Activated T-cell treated with anti-CD3 and anti-CD28 coated beads, Interleukin-2, amount 50 U/mL, for 24 hours (primary cell): ENCODE data around the gene ST6GALNAC3.
A peak's percentile ranks its signal among the peaks of the same experiment; 100 is the strongest.
"Not testable (repeated sequence)": the region's sequence is repeated elsewhere in the genome, so short reads cannot be mapped to it uniquely, and the experiment has no call there.

ENCODE experiments used
- DNase-seq: peaks from one replicate; pipeline ENCODE4 v3.0.0-alpha.2; 2020
- H3K27ac Mint-ChIP-seq: 2 replicates; pipeline ENCODE4 v1.8.0; 2020; ENCODE audit warnings: mild to moderate bottlenecking, mixed read lengths
- H3K27me3 Mint-ChIP-seq: 2 replicates; pipeline ENCODE4 v1.8.0; 2020; ENCODE audit warnings: mixed read lengths
- H3K36me3 Mint-ChIP-seq: 2 replicates; pipeline ENCODE4 v1.8.0; 2020; ENCODE audit warnings: low read depth, mixed read lengths
- H3K4me1 Mint-ChIP-seq: 2 replicates; pipeline ENCODE4 v1.8.0; 2020; ENCODE audit warnings: low read depth, mixed read lengths
- H3K4me3 Mint-ChIP-seq: 2 replicates; pipeline ENCODE4 v1.8.0; 2020; ENCODE audit warnings: mild to moderate bottlenecking, moderate library complexity, mixed read lengths
- H3K9me3 Mint-ChIP-seq: 2 replicates; pipeline ENCODE4 v1.8.0; 2020; ENCODE audit warnings: mixed read lengths

Gene ST6GALNAC3

GRCh38 chr1:76074321-76075187 is at the start of gene ST6GALNAC3:
ST6GALNAC3 (plus strand) TSS chr1:76074746.
- Mint-ChIP-seq H3K4me3 (peak within 1 kb of the TSS; percentile 82), H3K36me3 (peaks cover 3% of the 10 kb centered on the region), H3K9me3 (no peaks in the 10 kb centered on the region), H3K4me1 (peaks cover 25% of the 10 kb centered on the region), H3K27me3 (no peaks in the 10 kb centered on the region), H3K27ac (peak within 1 kb of the TSS; percentile 56)
- peak; percentile 87 for DNase-seq

- H3K27me3 Mint-ChIP-seq = peaks cover 4% of the 10 kb centered on the region
- no peak for DNase-seq
- no peaks in the 10 kb centered on the region for H3K36me3 Mint-ChIP-seq
- H3K9me3 Mint-ChIP-seq = no peaks in the 10 kb centered on the region
- no peak overlapping the region for H3K4me3 Mint-ChIP-seq
- H3K4me1 Mint-ChIP-seq = peaks cover 16% of the 10 kb centered on the region
- H3K27ac Mint-ChIP-seq = no peak overlapping the region
Measured at GRCh38 chr1:76027341-76027740, 47.2 kb upstream of the ST6GALNAC3 start.

DNA sequence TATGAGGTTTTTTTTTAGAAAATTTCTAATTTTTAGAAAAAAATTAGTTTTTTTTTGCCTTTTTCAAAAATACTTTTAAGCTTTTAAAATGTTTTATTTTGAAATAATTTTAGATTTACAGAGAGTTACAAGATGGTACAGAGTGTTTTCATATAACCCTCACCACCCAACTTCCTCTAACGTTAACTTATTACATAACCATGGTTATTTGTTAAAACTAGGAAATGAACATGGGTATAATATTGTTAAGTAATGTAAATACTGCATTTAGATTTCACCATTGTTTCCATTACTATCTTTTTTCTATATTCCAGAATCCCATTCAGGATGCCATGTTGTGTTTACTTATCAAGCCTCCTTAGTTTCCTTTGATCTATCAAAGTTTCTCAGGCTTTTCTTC is 45.2 kb upstream of the ST6GALNAC3 start:
- Mint-ChIP-seq H3K4me1 (peaks cover 7% of the 10 kb centered on the region), H3K4me3 (no peak overlapping the region), H3K36me3 (no peaks in the 10 kb centered on the region), H3K27ac (no peak overlapping the region), H3K9me3 (no peaks in the 10 kb centered on the region), H3K27me3 (peaks cover 4% of the 10 kb centered on the region)
- no peak for DNase-seq

GRCh38 chr1:76031496-76031895 is 43.0 kb upstream of the ST6GALNAC3 start:
- H3K9me3 Mint-ChIP-seq = no peaks in the 10 kb centered on the region
- DNase-seq = no peak
- H3K36me3 Mint-ChIP-seq = no peaks in the 10 kb centered on the region
- H3K4me1 Mint-ChIP-seq = no peaks in the 10 kb centered on the region
- H3K27ac Mint-ChIP-seq = no peak overlapping the region
- no peak overlapping the region for H3K4me3 Mint-ChIP-seq
- peaks cover under 1% of the 10 kb centered on the region for H3K27me3 Mint-ChIP-seq

DNA sequence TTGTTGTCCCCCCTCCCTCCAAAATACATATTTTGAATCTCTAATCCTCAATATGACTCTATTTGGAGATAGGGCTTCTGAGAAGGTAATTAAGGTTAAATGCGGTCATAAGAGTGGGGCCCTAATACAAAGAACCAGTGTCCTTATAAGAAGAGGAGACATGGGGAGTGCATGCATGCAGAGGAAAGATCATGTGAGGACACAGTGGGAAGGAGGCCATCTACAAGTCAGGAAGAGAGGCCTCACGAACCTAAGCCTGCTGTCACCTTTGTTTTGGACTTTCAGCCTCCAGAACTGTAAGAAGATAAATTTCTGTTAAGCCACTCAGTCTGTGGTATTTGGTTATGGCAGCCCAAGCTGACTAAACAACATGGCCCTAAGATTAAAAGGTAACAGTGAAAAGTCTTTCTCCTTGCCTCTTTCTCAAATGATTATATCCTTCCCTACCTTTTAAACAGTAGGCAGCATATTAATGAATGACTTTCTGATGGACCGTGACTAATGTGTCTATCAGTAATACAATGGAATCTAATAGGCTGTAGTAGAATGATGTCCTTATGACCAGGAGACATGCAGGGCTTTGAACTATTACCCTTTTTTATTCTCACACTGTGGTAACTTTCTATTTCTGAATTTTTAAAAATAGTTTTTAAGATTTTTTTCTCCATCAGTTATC is 40.6 kb upstream of the ST6GALNAC3 start:
- Mint-ChIP-seq H3K4me3 (no peak overlapping the region), H3K9me3 (no peaks in the 10 kb centered on the region), H3K27me3 (no peaks in the 10 kb centered on the region), H3K27ac (no peak overlapping the region), H3K4me1 (no peaks in the 10 kb centered on the region), H3K36me3 (no peaks in the 10 kb centered on the region)
- DNase-seq = no peak

DNA sequence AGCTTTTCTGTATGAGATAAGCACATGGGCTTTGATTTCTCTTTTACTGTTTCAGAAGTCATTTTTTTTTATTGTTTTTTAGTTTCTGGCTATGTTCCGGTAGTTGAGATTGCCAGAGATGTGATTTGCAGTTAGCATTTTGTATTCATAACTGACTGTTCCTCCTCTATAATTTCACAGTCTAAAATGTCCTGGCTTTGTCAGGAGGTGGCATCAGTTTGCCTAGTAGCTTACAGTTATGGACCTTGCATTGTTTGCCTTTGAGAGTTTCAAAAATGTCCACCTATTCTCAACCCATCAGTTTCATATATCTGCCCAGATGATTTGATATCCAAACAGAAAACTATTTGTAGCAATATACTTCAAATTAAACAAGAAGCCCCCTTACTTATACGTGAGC is 39.5 kb upstream of the ST6GALNAC3 start:
- Mint-ChIP-seq H3K4me1 (no peaks in the 10 kb centered on the region), H3K9me3 (no peaks in the 10 kb centered on the region), H3K27ac (no peak overlapping the region), H3K36me3 (no peaks in the 10 kb centered on the region), H3K4me3 (no peak overlapping the region), H3K27me3 (no peaks in the 10 kb centered on the region)
- DNase-seq = no peak

DNA sequence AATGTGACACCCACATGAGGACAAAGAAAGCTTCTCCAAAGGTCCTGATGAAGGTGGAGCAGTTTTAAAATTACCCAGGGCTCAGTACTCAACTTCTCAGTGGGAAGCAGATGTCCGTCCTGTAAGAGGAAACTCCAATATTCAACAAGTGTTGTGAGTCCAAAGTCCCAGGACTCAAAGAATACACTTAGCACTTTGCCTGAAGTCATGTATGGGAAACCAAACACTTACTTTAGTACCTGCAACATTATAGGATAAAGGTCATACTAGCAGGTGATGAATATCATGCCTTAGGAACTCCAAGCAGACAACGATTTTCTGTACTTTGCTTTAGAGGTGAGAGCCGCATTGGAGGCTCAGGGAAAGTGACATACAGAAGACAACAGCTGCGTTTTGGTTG is 37.2 kb upstream of the ST6GALNAC3 start:
- Mint-ChIP-seq H3K4me1 (no peaks in the 10 kb centered on the region), H3K9me3 (no peaks in the 10 kb centered on the region), H3K36me3 (no peaks in the 10 kb centered on the region), H3K27me3 (peaks cover 3% of the 10 kb centered on the region), H3K4me3 (no peak overlapping the region), H3K27ac (no peak overlapping the region)
- no peak for DNase-seq

DNA sequence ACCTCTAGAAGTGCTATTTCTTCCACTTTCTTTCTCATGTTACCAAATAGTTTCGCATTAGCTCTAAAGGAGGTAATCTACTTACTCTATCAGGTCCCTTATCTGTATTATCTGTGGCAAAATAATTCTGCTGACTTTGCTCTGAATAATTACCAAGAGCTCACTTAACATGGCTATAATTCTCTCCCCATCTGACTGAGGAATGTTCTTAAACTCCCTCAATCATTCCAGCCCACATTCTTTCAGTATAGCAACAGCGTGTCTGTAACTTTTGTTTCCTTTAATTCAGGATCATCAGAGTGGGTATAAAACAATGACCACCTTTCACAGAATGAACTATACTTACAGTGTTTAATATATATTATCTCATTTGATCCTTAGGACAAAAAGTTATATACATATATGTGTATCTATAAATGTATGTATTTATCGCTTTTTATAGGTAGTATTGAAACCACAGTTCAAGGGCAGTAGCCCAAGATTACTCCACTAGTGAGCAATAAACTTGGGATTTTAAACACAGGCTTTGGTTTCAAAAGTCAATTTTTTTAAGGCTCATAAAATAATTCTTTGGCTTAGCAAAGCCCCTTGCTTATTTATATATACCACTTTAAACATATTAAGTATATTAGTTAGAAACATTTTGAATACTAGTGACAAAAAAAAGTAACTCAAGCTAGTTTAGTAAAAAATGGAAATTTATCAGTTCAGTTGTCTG is 36.1 kb upstream of the ST6GALNAC3 start:
- no peak overlapping the region for H3K27ac Mint-ChIP-seq
- no peak for DNase-seq
- H3K36me3 Mint-ChIP-seq = no peaks in the 10 kb centered on the region
- H3K4me1 Mint-ChIP-seq = no peaks in the 10 kb centered on the region
- H3K27me3 Mint-ChIP-seq = peaks cover 3% of the 10 kb centered on the region
- no peak overlapping the region for H3K4me3 Mint-ChIP-seq
- no peaks in the 10 kb centered on the region for H3K9me3 Mint-ChIP-seq

GRCh38 chr1:76046149-76046548 is 28.4 kb upstream of the ST6GALNAC3 start:
- no peak overlapping the region for H3K27ac Mint-ChIP-seq
- H3K9me3 Mint-ChIP-seq = no peaks in the 10 kb centered on the region
- no peaks in the 10 kb centered on the region for H3K36me3 Mint-ChIP-seq
- no peaks in the 10 kb centered on the region for H3K4me1 Mint-ChIP-seq
- DNase-seq = no peak
- H3K4me3 Mint-ChIP-seq = no peak overlapping the region
- peaks cover 3% of the 10 kb centered on the region for H3K27me3 Mint-ChIP-seq

DNA sequence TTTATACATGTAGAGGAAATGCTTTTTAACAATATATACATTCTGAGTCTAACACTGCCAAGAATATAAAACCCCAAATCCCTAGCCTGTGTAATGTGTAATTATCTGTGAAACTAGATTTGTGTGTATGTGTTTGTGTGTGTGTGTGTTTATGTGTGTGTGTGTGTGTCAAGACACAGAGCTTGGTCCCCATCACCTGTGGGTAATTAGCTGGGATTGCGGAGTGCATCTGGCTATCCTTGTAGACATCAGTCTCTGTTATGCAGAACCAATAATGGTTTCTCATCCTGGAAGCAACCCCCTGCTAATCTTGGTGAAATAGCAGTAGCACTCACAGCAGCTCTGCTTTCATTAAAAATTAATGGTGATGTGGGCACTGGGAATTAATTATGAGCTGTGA is 26.3 kb upstream of the ST6GALNAC3 start:
- Mint-ChIP-seq H3K36me3 (no peaks in the 10 kb centered on the region), H3K4me1 (peaks cover 1% of the 10 kb centered on the region), H3K9me3 (no peaks in the 10 kb centered on the region), H3K27ac (no peak overlapping the region), H3K27me3 (peaks cover 1% of the 10 kb centered on the region), H3K4me3 (no peak overlapping the region)
- DNase-seq = no peak

GRCh38 chr1:76048926-76049325 is 25.6 kb upstream of the ST6GALNAC3 start:
- Mint-ChIP-seq H3K4me3 (no peak overlapping the region), H3K9me3 (no peaks in the 10 kb centered on the region), H3K4me1 (peaks cover 1% of the 10 kb centered on the region), H3K27ac (no peak overlapping the region), H3K27me3 (peaks cover 3% of the 10 kb centered on the region), H3K36me3 (no peaks in the 10 kb centered on the region)
- no peak for DNase-seq

DNA sequence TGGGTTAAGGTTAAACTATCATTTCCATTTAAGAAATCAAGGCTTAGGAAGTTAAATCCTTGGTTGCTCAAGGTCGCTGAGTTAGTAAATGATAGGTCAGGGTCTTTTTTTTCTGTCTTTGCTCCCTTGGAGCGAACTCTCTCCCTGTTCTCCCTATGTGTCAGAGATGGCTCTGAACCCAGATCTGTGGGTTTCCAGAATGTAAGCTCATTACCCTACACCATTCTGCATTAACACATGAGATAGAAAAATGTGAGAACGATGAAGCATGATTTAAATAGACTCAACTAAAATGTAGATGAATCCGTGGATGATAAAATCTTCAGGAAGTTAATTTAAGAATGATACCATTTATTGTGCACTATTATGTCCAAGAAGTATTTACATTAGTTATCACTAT is 25.0 kb upstream of the ST6GALNAC3 start:
- no peaks in the 10 kb centered on the region for H3K9me3 Mint-ChIP-seq
- H3K27me3 Mint-ChIP-seq = peaks cover 3% of the 10 kb centered on the region
- DNase-seq = no peak
- no peaks in the 10 kb centered on the region for H3K36me3 Mint-ChIP-seq
- H3K27ac Mint-ChIP-seq = no peak overlapping the region
- no peak overlapping the region for H3K4me3 Mint-ChIP-seq
- H3K4me1 Mint-ChIP-seq = peaks cover 1% of the 10 kb centered on the region

DNA sequence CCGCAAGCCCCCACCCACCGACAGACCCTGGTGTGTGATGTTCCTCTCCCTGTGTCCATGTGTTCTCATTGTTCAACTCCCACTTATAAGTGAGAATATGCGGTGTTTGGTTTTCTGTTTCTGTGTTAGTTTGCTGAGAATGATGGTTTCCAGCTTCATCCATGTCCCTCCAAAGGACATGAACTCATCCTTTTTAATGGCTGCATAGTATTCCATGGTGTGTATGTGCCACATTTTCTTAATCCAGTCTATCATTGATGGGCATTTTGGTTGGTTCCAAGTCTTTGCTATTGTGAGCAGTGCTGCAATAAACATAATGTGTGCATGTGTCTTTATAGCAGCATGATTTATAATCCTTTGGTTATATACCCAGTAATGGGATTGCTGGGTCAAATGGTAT is 24.5 kb upstream of the ST6GALNAC3 start:
- H3K9me3 Mint-ChIP-seq, H3K4me1 Mint-ChIP-seq, H3K4me3 Mint-ChIP-seq, H3K27ac Mint-ChIP-seq, H3K36me3 Mint-ChIP-seq, DNase-seq, H3K27me3 Mint-ChIP-seq: not testable (repeated sequence)

DNA sequence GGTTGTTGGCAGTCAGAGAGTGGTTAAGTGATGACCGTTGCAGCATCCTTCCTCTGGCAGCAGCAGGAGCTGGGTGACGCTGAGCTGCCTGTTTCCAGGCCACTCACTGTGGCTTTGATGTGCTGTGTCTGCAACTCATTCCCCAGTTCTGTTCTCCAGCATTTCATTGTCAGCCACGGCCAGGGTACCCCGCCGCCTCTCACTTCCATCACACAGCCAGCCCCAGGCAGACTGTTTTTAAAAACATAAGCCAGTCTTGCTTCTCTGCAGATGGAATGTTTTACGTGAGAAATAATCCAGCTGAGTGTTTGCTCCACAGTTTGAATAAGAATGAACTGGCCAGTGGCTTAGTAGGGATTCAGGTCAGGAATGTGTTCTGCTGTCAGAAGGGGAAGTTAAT is 21.5 kb upstream of the ST6GALNAC3 start:
- H3K4me1 Mint-ChIP-seq = peaks cover 1% of the 10 kb centered on the region

GRCh38 chr1:76054359-76054758 is 20.2 kb upstream of the ST6GALNAC3 start:
- Mint-ChIP-seq H3K27ac (no peak overlapping the region), H3K4me1 (peaks cover 1% of the 10 kb centered on the region), H3K27me3 (peaks cover 3% of the 10 kb centered on the region), H3K36me3 (no peaks in the 10 kb centered on the region), H3K9me3 (no peaks in the 10 kb centered on the region), H3K4me3 (no peak overlapping the region)
- no peak for DNase-seq

More for the DNA sequence above, 21.5 kb upstream of the ST6GALNAC3 start:
- no peak overlapping the region for H3K27ac Mint-ChIP-seq
- no peak overlapping the region for H3K4me3 Mint-ChIP-seq
- DNase-seq = no peak
- peaks cover 3% of the 10 kb centered on the region for H3K27me3 Mint-ChIP-seq
- H3K36me3 Mint-ChIP-seq = no peaks in the 10 kb centered on the region
- no peaks in the 10 kb centered on the region for H3K9me3 Mint-ChIP-seq
